Measurements from ENCODE around the gene ENKD1. TPM values are rescaled to one million over a fixed set of nuclear protein-coding genes. Genes with fewer than 3 reads are reported as not detected.

The ENKD1 gene
- total RNA-seq, 1 experiment from 2014 or later = 11.9 TPM

GRCh38 chr16:67703626-67704025, 37.1 kb upstream of the ENKD1 start:
- no peak for ATAC-seq
- no peak for DNase-seq (ENCODE audit: low spot score)
- CTCF ChIA-PET = interaction anchor here (0.5 to 0.9 kb wide), 2 partner anchors 73 to 130 kb away, joined by 3 read pairs; no protein-coding TSS in a partner anchor
- no peaks in the 10 kb centered on the region for H3K9me3 Mint-ChIP-seq
- POLR2A ChIA-PET = no interaction called here
- peaks cover 4% of the 10 kb centered on the region for H3K4me1 Mint-ChIP-seq
- H3K27me3 Mint-ChIP-seq (ENCODE audit: low read depth) = no peaks in the 10 kb centered on the region
- H3K4me3 Mint-ChIP-seq = no peak overlapping the region
- TF ChIP-seq TEAD4 (CRISPR knock-in tag; IDR thresholded peaks at IDR 0.05) (no peak), SMAD4 (CRISPR knock-in tag; IDR thresholded peaks at IDR 0.05) (no peak), ZNF121 (CRISPR knock-in tag; IDR thresholded peaks at IDR 0.05) (no peak), ZSCAN18 (CRISPR knock-in tag; IDR thresholded peaks at IDR 0.05) (no peak), CREB1 (CRISPR knock-in tag; IDR thresholded peaks at IDR 0.05) (no peak), FOXP1 (CRISPR knock-in tag; IDR thresholded peaks at IDR 0.05; ENCODE audit: borderline replicate concordance) (no peak), ZNF512 (CRISPR knock-in tag; IDR thresholded peaks at IDR 0.05; ENCODE audit: borderline replicate concordance) (no peak), PRDM15 (CRISPR knock-in tag; IDR thresholded peaks at IDR 0.05) (no peak)
- H3K27ac Mint-ChIP-seq = no peak overlapping the region; the same call in 1 of the 2 replicates
- peaks cover 2% of the 10 kb centered on the region; the same call in 1 of the 2 replicates for H3K36me3 Mint-ChIP-seq

- no peaks in the 10 kb centered on the region for H3K27me3 Mint-ChIP-seq (ENCODE audit: low read depth)
- peaks cover 3% of the 10 kb centered on the region; the same call in 1 of the 2 replicates for H3K36me3 Mint-ChIP-seq
- DNase-seq (ENCODE audit: low spot score) (no peak), ATAC-seq (no peak)
- ChIA-PET CTCF (interaction anchor here (1.2 kb wide), 1 partner anchor 29 kb away, joined by 3 read pairs; no protein-coding TSS in a partner anchor), POLR2A (no interaction called here)
- no peaks in the 10 kb centered on the region for H3K4me1 Mint-ChIP-seq
- H3K9me3 Mint-ChIP-seq = no peaks in the 10 kb centered on the region
- no peak overlapping the region for H3K27ac Mint-ChIP-seq
- no peak overlapping the region for H3K4me3 Mint-ChIP-seq
- TF ChIP-seq ZNF416 (CRISPR knock-in tag; IDR thresholded peaks at IDR 0.05) (no peak), ZMAT4 (CRISPR knock-in tag; IDR thresholded peaks at IDR 0.05) (no peak), ATF2 (CRISPR knock-in tag; IDR thresholded peaks at IDR 0.05; ENCODE audit: borderline replicate concordance, low read depth) (no peak), SP1 (CRISPR knock-in tag; conservative IDR thresholded peaks at IDR 0.05) (no peak), ZSCAN18 (CRISPR knock-in tag; IDR thresholded peaks at IDR 0.05) (no peak), FOXJ3 (CRISPR knock-in tag; IDR thresholded peaks at IDR 0.05; ENCODE audit: borderline replicate concordance) (no peak), ELF4 (CRISPR knock-in tag; IDR thresholded peaks at IDR 0.05; ENCODE audit: low read depth) (no peak), ZNF281 (CRISPR knock-in tag; IDR thresholded peaks at IDR 0.05) (no peak), E2F4 (CRISPR knock-in tag; IDR thresholded peaks at IDR 0.05; ENCODE audit: borderline replicate concordance, low read depth) (no peak), CREB1 (CRISPR knock-in tag; IDR thresholded peaks at IDR 0.05) (no peak), ZBTB43 (CRISPR knock-in tag; IDR thresholded peaks at IDR 0.05) (no peak)
Observed at GRCh38 chr16:67702130-67702529, 35.6 kb upstream of the ENKD1 start.

Data from WTC11 (cell line).